GM19467 (cell line): ENCODE data around the gene RPL29.
A peak's percentile ranks its signal among the peaks of the same experiment; 100 is the strongest.

ENCODE experiments used
- ATAC-seq: cut with Tn5 transposase; IDR thresholded peaks from one replicate; pipeline ENCODE4 v1.9.1; 2021; ENCODE audit warnings: mild to moderate bottlenecking, moderate library complexity; ENCODE audit not compliant: unreplicated experiment

RPL29 gene

GRCh38 chr3:52026041-52026440 is 30.3 kb upstream of the RPL29 start:
- no peak for ATAC-seq

- no peak for ATAC-seq
These were observed 29.8 kb upstream of the RPL29 start for GRCh38 chr3:52025453-52025852.

- no peak for ATAC-seq
These were observed 29.2 kb upstream of the RPL29 start for GRCh38 chr3:52024765-52025452.

- peak; percentile 66 for ATAC-seq
These were observed 28.4 kb upstream of the RPL29 start for GRCh38 chr3:52023860-52024764.

GRCh38 chr3:52023101-52023770 is 27.5 kb upstream of the RPL29 start:
- no peak for ATAC-seq

- ATAC-seq, result no peak
These were observed 26.8 kb upstream of the RPL29 start for GRCh38 chr3:52022323-52023100.

- no peak for ATAC-seq
These were observed 26.0 kb upstream of the RPL29 start for GRCh38 chr3:52021489-52022268.

GRCh38 chr3:52020796-52021195 is 25.1 kb upstream of the RPL29 start:
- ATAC-seq, result no peak

GRCh38 chr3:52019352-52020080 is 23.8 kb upstream of the RPL29 start:
- ATAC-seq, result no peak

- ATAC-seq, result no peak
These were observed 22.8 kb upstream of the RPL29 start for GRCh38 chr3:52018319-52019000.

- no peak for ATAC-seq
These were observed 21.9 kb upstream of the RPL29 start for GRCh38 chr3:52017586-52017985.

- ATAC-seq, result no peak
These were observed 19.9 kb upstream of the RPL29 start for GRCh38 chr3:52015438-52016228.

- ATAC-seq, result no peak
These were observed 18.9 kb upstream of the RPL29 start for GRCh38 chr3:52014613-52015012.

GRCh38 chr3:52013802-52014598 is 18.3 kb upstream of the RPL29 start:
- no peak for ATAC-seq

- no peak for ATAC-seq
These were observed 17.0 kb upstream of the RPL29 start for GRCh38 chr3:52012699-52013098.

- no peak for ATAC-seq
These were observed 14.7 kb upstream of the RPL29 start for GRCh38 chr3:52010431-52010830.

GRCh38 chr3:52007291-52007690 is 11.6 kb upstream of the RPL29 start:
- no peak for ATAC-seq
